GM18507 (cell line): Measurements from ENCODE around the gene NOS3.

ENCODE experiments used
- DNase-seq: peaks from one replicate; pipeline ENCODE4 v3.0.0; 2011; ENCODE audit warnings: low read depth; ENCODE audit not compliant: insufficient read length; ENCODE audit errors: extremely low spot score
- FAIRE-seq: peaks from 2 replicates; lab custom pipeline; 2011; peaks lifted over from hg19 to GRCh38; lab: Jason Lieb, UNC

NOS3 gene

GRCh38 chr7:150962553-150963399 lies 28.0 kb upstream of the NOS3 start:
- FAIRE-seq (peak; percentile 5), DNase-seq (peak; percentile 77)

- DNase-seq (no peak), FAIRE-seq (no peak)
Measured at GRCh38 chr7:150963707-150964559, 26.9 kb upstream of the NOS3 start.

- DNase-seq, result no peak
Measured at GRCh38 chr7:150964593-150965111, 26.2 kb upstream of the NOS3 start.

GRCh38 chr7:150965273-150965830 lies 25.5 kb upstream of the NOS3 start:
- no peak for FAIRE-seq
- no peak for DNase-seq

More at GRCh38 chr7:150964593-150965111, 26.2 kb upstream of the NOS3 start:
- no peak for FAIRE-seq

GRCh38 chr7:150966002-150966401 lies 24.8 kb upstream of the NOS3 start:
- FAIRE-seq (no peak), DNase-seq (no peak)

GRCh38 chr7:150967349-150967748 lies 23.5 kb upstream of the NOS3 start:
- DNase-seq (no peak), FAIRE-seq (no peak)

- DNase-seq, result no peak
- no peak for FAIRE-seq
Measured at GRCh38 chr7:150968056-150968733, 22.6 kb upstream of the NOS3 start.

- no peak for DNase-seq
- no peak for FAIRE-seq
Measured at GRCh38 chr7:150968734-150969372, 22.0 kb upstream of the NOS3 start.

- FAIRE-seq (no peak), DNase-seq (no peak)
Measured at GRCh38 chr7:150969475-150969874, 21.3 kb upstream of the NOS3 start.

GRCh38 chr7:150970424-150970823 lies 20.4 kb upstream of the NOS3 start:
- FAIRE-seq (no peak), DNase-seq (no peak)

- no peak for FAIRE-seq
- DNase-seq, result no peak
Measured at GRCh38 chr7:150971242-150972022, 19.4 kb upstream of the NOS3 start.

- no peak for FAIRE-seq
Measured at GRCh38 chr7:150972023-150972468, 18.8 kb upstream of the NOS3 start.

GRCh38 chr7:150972741-150973140 lies 18.1 kb upstream of the NOS3 start:
- no peak for FAIRE-seq

More at GRCh38 chr7:150972023-150972468, 18.8 kb upstream of the NOS3 start:
- DNase-seq, result no peak

GRCh38 chr7:150973571-150974451 lies 17.0 kb upstream of the NOS3 start:
- DNase-seq, result no peak
- no peak for FAIRE-seq

More at GRCh38 chr7:150972741-150973140, 18.1 kb upstream of the NOS3 start:
- DNase-seq, result no peak

GRCh38 chr7:150974468-150975391 lies 16.1 kb upstream of the NOS3 start:
- peak; percentile 60 for DNase-seq
- FAIRE-seq, result peak; percentile 82
